Ascending aorta (tissue), 2 donors: ENCODE measurements around the gene MYO9A. TPM values are rescaled to one million over a fixed set of nuclear protein-coding genes. Genes with fewer than 3 reads are reported as not detected.

Source experiments
- DNase-seq, 2 donors: peaks; one replicate each; pipeline ENCODE4 v3.0.0-alpha.2; 2019; ENCODE audit warnings: low spot score in 2 of 2
- H3K27ac ChIP-seq, 2 donors: fragments of 200-600 bp; sonication (generic); one replicate each; pipeline ENCODE4 v1.5.1; 2016 to 2017; ENCODE audit warnings: mild to moderate bottlenecking in 1 of 2
- H3K27me3 ChIP-seq: fragments of 200-600 bp; sonication (generic); one replicate; pipeline ENCODE4 v1.5.1; 2017
- H3K36me3 ChIP-seq, 2 donors: fragments of 200-600 bp; sonication (generic); one replicate each; pipeline ENCODE4 v1.5.1; 2016
- H3K4me1 ChIP-seq, 2 donors: fragments of 200-600 bp; sonication (generic); one replicate each; pipeline ENCODE4 v1.5.1; 2016 to 2017; ENCODE audit warnings: mild to moderate bottlenecking in 1 of 2
- H3K4me3 ChIP-seq, 2 donors: fragments of 200-600 bp; sonication (generic); one replicate each; pipeline ENCODE4 v1.5.1; 2016 to 2017; ENCODE audit warnings: mild to moderate bottlenecking in 1 of 2
- H3K9me3 ChIP-seq, 2 donors: fragments of 200-600 bp; sonication (generic); one replicate each; pipeline ENCODE4 v1.5.1; 2016
- CTCF ChIP-seq, 3 experiments: fragments of 200-600 bp in 2 of 3; fragments of 450-650 bp in 1 of 3; sonication (generic) in 2 of 3; IDR thresholded peaks; one replicate each; pipeline ENCODE4 v1.5.1; 2016 to 2019; ENCODE audit warnings: antibody characterized with exemption in 3 of 3, mild to moderate bottlenecking in 1 of 3, moderate library complexity in 1 of 3
- intact Hi-C: fragments of 100-400 bp; cut with DNase I; formaldehyde crosslinking; loops from one replicate; pipeline ENCODE4 v1.15.1; 2023
- total RNA-seq: library from RNA; depleted of rRNA; stranded (reverse); fragments of >200 nt; gene quantifications from one replicate; pipeline ENCODE4 v1.1.0, GENCODE V29; 2016

MYO9A gene
- total RNA-seq, 1 donor from 2014 or later, result 128 TPM

DNA sequence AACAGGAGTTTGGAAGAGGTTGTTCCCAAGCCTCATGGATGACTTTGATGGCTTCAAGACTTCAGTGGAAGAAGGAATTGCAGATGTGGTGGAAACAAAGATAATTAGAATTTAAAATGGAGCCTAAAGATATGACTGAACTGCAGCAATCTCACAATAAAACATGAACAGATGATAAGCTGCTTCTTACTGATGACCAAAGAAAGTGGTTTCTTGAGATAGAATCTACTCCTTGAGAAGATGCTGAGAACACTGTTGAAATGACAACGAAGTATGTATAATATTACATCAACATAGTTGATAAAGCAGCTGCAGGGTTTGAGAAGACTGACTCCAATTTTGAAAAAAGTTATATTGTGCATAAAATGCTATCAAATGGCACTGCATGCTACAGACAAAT is 21.2 kb downstream of the MYO9A start:
- no peaks in the 10 kb centered on the region for H3K4me1 ChIP-seq
- no peaks in the 10 kb centered on the region for H3K36me3 ChIP-seq
- no peak overlapping the region for H3K4me3 ChIP-seq
- intact Hi-C loops, result no loop called here
- TF ChIP-seq CTCF (IDR thresholded peaks at IDR 0.05), result no peak
- no peaks in the 10 kb centered on the region for H3K9me3 ChIP-seq
- no peak overlapping the region for H3K27ac ChIP-seq
- no peak for DNase-seq
- no peaks in the 10 kb centered on the region for H3K27me3 ChIP-seq

DNA sequence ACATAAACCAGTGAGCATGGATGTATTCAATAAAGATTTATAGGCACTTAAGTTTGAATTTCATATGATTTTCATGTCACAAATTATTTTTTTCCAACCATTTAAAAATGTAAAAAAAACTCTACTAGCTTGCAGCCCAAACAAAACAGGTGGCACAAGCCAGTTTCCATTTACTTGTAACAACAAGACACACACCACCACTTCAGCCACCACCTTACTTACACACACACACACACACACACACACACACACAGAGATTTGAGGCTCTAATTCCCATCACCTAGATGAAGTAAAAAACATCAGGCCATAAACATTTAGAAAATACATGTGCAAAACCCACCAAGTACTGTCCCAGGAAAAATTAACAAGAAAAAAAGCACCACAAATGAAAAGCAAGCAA is 25.3 kb downstream of the MYO9A start:
- no peak for TF ChIP-seq CTCF (IDR thresholded peaks at IDR 0.05)
- no peaks in the 10 kb centered on the region for H3K27me3 ChIP-seq
- H3K9me3 ChIP-seq, result no peaks in the 10 kb centered on the region
- no peak for DNase-seq
- H3K4me3 ChIP-seq, result no peak overlapping the region
- intact Hi-C loops, result no loop called here
- no peaks in the 10 kb centered on the region for H3K36me3 ChIP-seq
- no peak overlapping the region for H3K27ac ChIP-seq
- H3K4me1 ChIP-seq, result no peaks in the 10 kb centered on the region

DNA sequence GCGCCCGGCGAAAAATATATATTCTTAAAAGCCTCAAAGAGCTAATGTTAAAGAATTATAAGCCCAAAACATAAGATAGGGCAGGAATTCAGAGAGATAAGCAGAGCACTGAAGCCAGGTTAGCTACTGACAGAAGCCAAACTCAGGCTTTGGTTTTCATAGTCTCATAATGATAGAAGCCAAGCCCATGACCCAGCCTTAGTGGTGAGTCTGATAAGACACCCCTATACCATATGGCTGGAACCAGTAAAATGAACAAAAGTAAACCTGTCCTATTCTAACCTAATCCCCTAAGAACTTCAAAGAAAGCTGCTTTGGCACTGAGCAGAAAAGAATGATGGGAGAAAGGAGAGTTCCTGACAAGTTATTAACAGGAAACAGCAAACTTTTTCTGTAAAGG is 25.9 kb downstream of the MYO9A start:
- no peak for TF ChIP-seq CTCF (IDR thresholded peaks at IDR 0.05)
- H3K9me3 ChIP-seq, result no peaks in the 10 kb centered on the region
- no peaks in the 10 kb centered on the region for H3K4me1 ChIP-seq
- no peak overlapping the region for H3K27ac ChIP-seq
- intact Hi-C loops, result no loop called here
- no peak for DNase-seq
- H3K27me3 ChIP-seq, result no peaks in the 10 kb centered on the region
- H3K4me3 ChIP-seq, result no peak overlapping the region
- no peaks in the 10 kb centered on the region for H3K36me3 ChIP-seq

DNA sequence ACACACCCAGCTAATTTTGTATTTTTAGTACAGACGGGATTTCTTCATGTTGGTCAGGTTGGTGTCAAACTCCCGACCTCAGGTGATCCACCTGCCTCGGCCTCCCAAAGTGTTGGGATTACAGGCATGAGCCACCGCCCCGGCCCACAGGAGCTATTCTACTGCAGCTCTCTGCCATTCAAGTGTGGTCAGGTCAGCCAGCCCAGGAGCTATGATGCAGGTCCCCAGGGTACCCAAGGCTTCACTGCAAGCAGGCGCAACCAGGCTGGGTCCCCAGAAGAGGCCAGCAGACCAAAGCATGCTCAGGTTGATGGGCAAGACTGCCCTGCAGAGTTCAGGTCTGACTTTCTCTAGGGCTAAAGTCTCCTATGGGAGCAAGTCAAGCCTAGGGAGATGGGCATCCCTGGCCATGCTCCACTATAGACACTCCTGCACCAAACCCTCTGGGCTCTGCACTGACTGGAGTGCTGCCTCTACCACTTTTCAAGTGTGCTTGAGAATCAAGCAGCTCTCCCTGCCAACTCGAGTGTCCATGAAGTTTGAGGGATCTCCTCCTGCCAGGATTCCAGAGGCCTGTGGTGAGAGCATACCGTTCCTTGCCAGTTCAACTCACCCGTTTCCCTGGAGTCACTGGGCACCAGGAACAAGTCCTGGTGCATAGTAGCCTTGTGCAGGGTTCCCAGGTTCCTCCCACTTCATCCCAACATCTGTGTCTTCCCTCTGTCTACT is 30.9 kb downstream of the MYO9A start:
- intact Hi-C loops, result no loop called here

DNA sequence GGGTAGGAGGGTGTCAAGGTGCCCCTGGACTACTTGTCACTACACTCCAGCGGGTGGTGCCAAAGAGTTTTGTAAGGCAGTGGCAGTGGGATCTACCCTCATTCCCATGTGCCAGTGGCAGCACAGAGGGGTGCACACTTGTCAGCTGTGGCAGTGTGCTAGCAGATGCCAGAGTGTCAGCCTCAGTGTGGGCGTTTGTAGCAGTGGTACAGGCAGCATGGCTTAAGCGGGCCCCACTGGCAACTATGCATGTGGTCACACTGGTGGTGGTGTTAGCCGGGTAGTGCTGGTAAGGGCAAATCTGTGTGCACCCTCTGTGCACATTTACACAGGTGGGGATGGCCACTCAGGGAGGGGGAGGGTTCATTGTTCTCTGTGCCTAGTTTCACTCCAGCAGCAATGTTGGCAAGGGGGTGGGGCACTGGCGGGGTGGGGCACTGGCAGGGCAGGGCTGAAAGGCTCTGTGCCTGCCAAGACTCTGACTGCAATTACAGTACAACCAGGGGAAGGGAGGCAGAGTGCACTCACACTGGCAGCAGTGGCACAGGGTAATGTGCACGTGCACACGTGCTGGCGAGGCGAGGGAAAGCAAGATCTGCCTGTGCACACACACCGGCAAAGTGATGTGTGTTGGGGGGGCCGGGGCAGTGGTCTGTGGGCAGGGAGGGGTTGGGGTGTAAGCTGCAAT is 31.8 kb downstream of the MYO9A start:
- H3K27ac ChIP-seq, result no peak overlapping the region
- intact Hi-C loops, result no loop called here
- H3K4me3 ChIP-seq, result no peak overlapping the region
- H3K36me3 ChIP-seq, result no peaks in the 10 kb centered on the region
- H3K4me1 ChIP-seq, result peaks cover 2 to 4% of the 10 kb centered on the region in 2 donors
- H3K27me3 ChIP-seq, result no peaks in the 10 kb centered on the region
- TF ChIP-seq CTCF (IDR thresholded peaks at IDR 0.05), result no peak
- no peak for DNase-seq
- no peaks in the 10 kb centered on the region for H3K9me3 ChIP-seq

More for the DNA sequence above, 30.9 kb downstream of the MYO9A start:
- H3K4me1 ChIP-seq, result peaks cover 2 to 4% of the 10 kb centered on the region in 2 donors
- no peak for DNase-seq
- H3K9me3 ChIP-seq, result no peaks in the 10 kb centered on the region
- H3K27ac ChIP-seq, result no peak overlapping the region
- H3K27me3 ChIP-seq, result no peaks in the 10 kb centered on the region
- no peak for TF ChIP-seq CTCF (IDR thresholded peaks at IDR 0.05)
- no peak overlapping the region for H3K4me3 ChIP-seq
- H3K36me3 ChIP-seq, result no peaks in the 10 kb centered on the region
